HuH-7.5 (cell line): ENCODE results near the gene OAS2.

Experiments
- DNase-seq: peaks from one replicate; pipeline ENCODE4 v3.0.0; 2011; ENCODE audit warnings: low spot score

The OAS2 gene

GRCh38 chr12:113058553-113058952 is 80.2 kb downstream of the OAS2 start:
- no peak for DNase-seq

- no peak for DNase-seq
Observed at GRCh38 chr12:113059071-113059595, 80.8 kb downstream of the OAS2 start.

- no peak for DNase-seq
Observed at GRCh38 chr12:113060336-113060960, 82.1 kb downstream of the OAS2 start.

GRCh38 chr12:113061061-113061694 is 82.9 kb downstream of the OAS2 start:
- no peak for DNase-seq
